ENCODE results near the gene ZNF331.

DNA sequence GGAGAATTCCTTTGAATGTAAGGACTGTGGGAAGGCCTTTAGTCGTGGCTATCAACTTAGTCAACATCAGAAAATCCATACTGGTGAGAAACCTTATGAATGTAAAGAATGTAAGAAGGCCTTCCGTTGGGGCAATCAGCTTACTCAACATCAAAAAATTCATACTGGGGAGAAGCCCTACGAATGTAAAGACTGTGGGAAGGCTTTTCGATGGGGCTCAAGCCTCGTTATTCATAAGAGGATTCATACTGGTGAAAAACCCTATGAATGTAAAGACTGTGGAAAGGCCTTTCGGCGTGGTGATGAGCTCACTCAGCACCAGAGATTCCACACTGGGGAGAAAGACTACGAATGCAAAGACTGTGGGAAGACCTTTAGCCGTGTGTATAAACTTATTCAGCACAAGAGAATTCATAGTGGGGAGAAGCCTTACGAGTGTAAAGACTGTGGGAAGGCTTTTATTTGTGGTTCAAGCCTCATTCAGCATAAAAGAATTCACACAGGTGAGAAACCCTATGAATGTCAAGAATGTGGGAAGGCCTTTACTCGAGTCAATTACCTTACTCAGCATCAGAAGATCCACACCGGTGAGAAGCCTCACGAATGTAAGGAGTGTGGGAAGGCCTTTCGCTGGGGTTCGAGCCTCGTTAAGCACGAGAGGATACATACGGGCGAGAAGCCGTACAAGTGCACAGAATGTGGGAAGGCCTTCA lies 39.2 kb downstream of the ZNF331 start:
- TF ChIP-seq POLR2A (IDR thresholded peaks at IDR 0.05) (no peak), EP300 (IDR thresholded peaks at IDR 0.05) (no peak)
- TF ChIP-seq, protein P1, sequence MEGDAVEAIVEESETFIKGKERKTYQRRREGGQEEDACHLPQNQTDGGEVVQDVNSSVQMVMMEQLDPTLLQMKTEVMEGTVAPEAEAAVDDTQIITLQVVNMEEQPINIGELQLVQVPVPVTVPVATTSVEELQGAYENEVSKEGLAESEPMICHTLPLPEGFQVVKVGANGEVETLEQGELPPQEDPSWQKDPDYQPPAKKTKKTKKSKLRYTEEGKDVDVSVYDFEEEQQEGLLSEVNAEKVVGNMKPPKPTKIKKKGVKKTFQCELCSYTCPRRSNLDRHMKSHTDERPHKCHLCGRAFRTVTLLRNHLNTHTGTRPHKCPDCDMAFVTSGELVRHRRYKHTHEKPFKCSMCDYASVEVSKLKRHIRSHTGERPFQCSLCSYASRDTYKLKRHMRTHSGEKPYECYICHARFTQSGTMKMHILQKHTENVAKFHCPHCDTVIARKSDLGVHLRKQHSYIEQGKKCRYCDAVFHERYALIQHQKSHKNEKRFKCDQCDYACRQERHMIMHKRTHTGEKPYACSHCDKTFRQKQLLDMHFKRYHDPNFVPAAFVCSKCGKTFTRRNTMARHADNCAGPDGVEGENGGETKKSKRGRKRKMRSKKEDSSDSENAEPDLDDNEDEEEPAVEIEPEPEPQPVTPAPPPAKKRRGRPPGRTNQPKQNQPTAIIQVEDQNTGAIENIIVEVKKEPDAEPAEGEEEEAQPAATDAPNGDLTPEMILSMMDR (IDR thresholded peaks at IDR 0.05), result no peak

Measured in stomach (tissue), 4 donors.